DOHH2 (cell line): Measurements from ENCODE around the gene DPP4.

Experiments
- H3F3A ChIP-seq: fragments of 200-600 bp; sonication (generic), shearing (Covaris generic); 2 replicates; pipeline ENCODE4 v1.6.0; 2016; ENCODE audit warnings: antibody characterized with exemption, mild to moderate bottlenecking; ENCODE audit not compliant: control insufficient read depth, insufficient read depth
- H3K27ac ChIP-seq: fragments of 200-600 bp; sonication (generic); 2 replicates; pipeline ENCODE4 v1.5.1; 2014; ENCODE audit warnings: low read depth, mild to moderate bottlenecking, low read length, moderate library complexity
- H3K27me3 ChIP-seq: fragments of 200-600 bp; sonication (generic); 2 replicates; pipeline ENCODE4 v1.6.1; 2014; ENCODE audit warnings: mild to moderate bottlenecking, low read length, mixed read lengths; ENCODE audit not compliant: control insufficient read depth
- H3K36me3 ChIP-seq: fragments of 200-600 bp; sonication (generic); 2 replicates; pipeline ENCODE4 v1.6.1; 2014; ENCODE audit warnings: mild to moderate bottlenecking, low read length, moderate library complexity, mixed read lengths; ENCODE audit not compliant: control insufficient read depth
- H3K4me1 ChIP-seq: fragments of 200-600 bp; sonication (generic); 2 replicates; pipeline ENCODE4 v1.6.1; 2014; ENCODE audit warnings: mild to moderate bottlenecking, low read length, mixed read lengths; ENCODE audit not compliant: control insufficient read depth
- H3K4me2 ChIP-seq: fragments of 200-600 bp; sonication (generic); 2 replicates; pipeline ENCODE4 v1.6.0; 2014; ENCODE audit warnings: mild to moderate bottlenecking, low read length, moderate library complexity
- H3K4me3 ChIP-seq: fragments of 200-600 bp; sonication (generic); 2 replicates; pipeline ENCODE4 v1.5.1; 2014; ENCODE audit warnings: mild to moderate bottlenecking, low read length, mixed read lengths
- H3K79me2 ChIP-seq: fragments of 200-600 bp; sonication (generic); 2 replicates; pipeline ENCODE4 v1.6.1; 2014; ENCODE audit warnings: mild to moderate bottlenecking, low read length, mixed read lengths; ENCODE audit not compliant: control insufficient read depth
- H3K9me2 ChIP-seq: fragments of 200-600 bp; sonication (generic); replicated peaks from 2 replicates; pipeline ENCODE4 v1.6.1; 2014; ENCODE audit warnings: mild to moderate bottlenecking, low read length, mixed read lengths; ENCODE audit not compliant: control insufficient read depth
- H3K9me3 ChIP-seq: fragments of 200-600 bp; sonication (generic); 2 replicates; pipeline ENCODE4 v1.6.1; 2014; ENCODE audit warnings: antibody characterized with exemption, low read length, mixed read lengths; ENCODE audit not compliant: control insufficient read depth, insufficient read depth
- H4K20me1 ChIP-seq: fragments of 200-600 bp; sonication (generic); 2 replicates; pipeline ENCODE4 v1.6.0; 2014; ENCODE audit warnings: low read depth, mild to moderate bottlenecking, antibody characterized with exemption, low read length, moderate library complexity; ENCODE audit not compliant: control insufficient read depth, insufficient read depth
- EZH2phosphoT487 ChIP-seq: fragments of 200-600 bp; sonication (generic); IDR thresholded peaks from 2 replicates; pipeline ENCODE4 v1.6.1; 2017; ENCODE audit warnings: borderline replicate concordance, mild to moderate bottlenecking, antibody characterized with exemption, low read length, moderate library complexity, mixed read lengths
- TF ChIP-seq, protein P1 (sequence below): fragments of 200-600 bp; sonication (generic); IDR thresholded peaks from one replicate; pipeline ENCODE4 v1.5.1; 2014; ENCODE audit warnings: antibody characterized with exemption, mild to moderate bottlenecking, low read depth, low read length; ENCODE audit not compliant: poor library complexity, severe bottlenecking

Gene DPP4

DNA sequence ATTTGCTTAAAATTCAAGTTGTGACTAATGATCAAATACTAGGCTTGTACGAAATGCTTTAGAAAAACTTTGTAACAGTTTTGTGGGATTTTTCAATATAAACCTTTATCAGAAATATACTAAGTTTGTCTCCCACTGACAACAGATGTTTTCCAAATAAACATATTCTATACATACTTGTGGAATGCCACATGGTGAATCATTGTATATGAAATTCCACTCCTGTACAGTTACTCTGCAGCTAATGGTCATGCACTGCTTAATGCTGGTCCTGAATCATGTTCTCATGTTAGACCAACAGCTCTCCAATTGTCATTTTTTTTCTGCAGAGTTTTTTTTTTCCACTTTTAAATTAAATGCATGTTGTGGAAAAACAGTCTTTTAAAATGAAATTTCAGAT is 90.1 kb downstream of the DPP4 start:
- TF ChIP-seq, protein P1, sequence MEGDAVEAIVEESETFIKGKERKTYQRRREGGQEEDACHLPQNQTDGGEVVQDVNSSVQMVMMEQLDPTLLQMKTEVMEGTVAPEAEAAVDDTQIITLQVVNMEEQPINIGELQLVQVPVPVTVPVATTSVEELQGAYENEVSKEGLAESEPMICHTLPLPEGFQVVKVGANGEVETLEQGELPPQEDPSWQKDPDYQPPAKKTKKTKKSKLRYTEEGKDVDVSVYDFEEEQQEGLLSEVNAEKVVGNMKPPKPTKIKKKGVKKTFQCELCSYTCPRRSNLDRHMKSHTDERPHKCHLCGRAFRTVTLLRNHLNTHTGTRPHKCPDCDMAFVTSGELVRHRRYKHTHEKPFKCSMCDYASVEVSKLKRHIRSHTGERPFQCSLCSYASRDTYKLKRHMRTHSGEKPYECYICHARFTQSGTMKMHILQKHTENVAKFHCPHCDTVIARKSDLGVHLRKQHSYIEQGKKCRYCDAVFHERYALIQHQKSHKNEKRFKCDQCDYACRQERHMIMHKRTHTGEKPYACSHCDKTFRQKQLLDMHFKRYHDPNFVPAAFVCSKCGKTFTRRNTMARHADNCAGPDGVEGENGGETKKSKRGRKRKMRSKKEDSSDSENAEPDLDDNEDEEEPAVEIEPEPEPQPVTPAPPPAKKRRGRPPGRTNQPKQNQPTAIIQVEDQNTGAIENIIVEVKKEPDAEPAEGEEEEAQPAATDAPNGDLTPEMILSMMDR, result no peak
- no peak for TF ChIP-seq EZH2phosphoT487
- no peaks in the 10 kb centered on the region for H3K36me3 ChIP-seq
- no peaks in the 10 kb centered on the region for H3F3A ChIP-seq
- H3K27ac ChIP-seq, result no peak overlapping the region
- H3K4me2 ChIP-seq, result no peak overlapping the region
- no peak overlapping the region for H3K4me3 ChIP-seq
- H3K4me1 ChIP-seq, result no peaks in the 10 kb centered on the region
- H3K9me2 ChIP-seq, result no peaks in the 10 kb centered on the region
- no peaks in the 10 kb centered on the region; the same call in none of the 2 replicates for H3K27me3 ChIP-seq
- no peaks in the 10 kb centered on the region for H3K9me3 ChIP-seq
- no peaks in the 10 kb centered on the region for H3K79me2 ChIP-seq
- H4K20me1 ChIP-seq, result no peaks in the 10 kb centered on the region

DNA sequence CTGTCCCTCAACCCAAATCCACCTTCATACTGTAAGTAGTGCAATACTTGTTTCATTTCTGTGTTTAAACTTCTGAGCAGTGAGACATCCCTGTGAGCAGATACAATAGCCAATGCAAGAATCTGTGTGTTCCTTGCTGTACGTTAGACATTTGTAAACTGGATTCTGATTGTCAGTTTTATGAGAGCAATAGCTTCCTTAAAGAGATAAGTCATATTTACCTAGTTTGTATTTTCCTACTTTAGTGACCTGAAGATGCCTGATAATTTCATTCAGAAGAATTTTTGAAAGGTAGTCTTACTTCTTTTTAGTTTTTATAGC is 90.7 kb downstream of the DPP4 start:
- no peaks in the 10 kb centered on the region for H4K20me1 ChIP-seq
- H3K4me3 ChIP-seq, result no peak overlapping the region
- no peaks in the 10 kb centered on the region for H3F3A ChIP-seq
- no peaks in the 10 kb centered on the region for H3K9me3 ChIP-seq
- H3K27me3 ChIP-seq, result no peaks in the 10 kb centered on the region; the same call in none of the 2 replicates
- no peaks in the 10 kb centered on the region for H3K4me1 ChIP-seq
- H3K79me2 ChIP-seq, result no peaks in the 10 kb centered on the region
- H3K36me3 ChIP-seq, result no peaks in the 10 kb centered on the region
- TF ChIP-seq EZH2phosphoT487, result no peak
- TF ChIP-seq, protein P1, result no peak
- no peak overlapping the region for H3K27ac ChIP-seq
- no peaks in the 10 kb centered on the region for H3K9me2 ChIP-seq
- H3K4me2 ChIP-seq, result no peak overlapping the region

- Histone ChIP-seq H3K36me3 (no peaks in the 10 kb centered on the region), H3K4me3 (no peak overlapping the region), H3F3A (no peaks in the 10 kb centered on the region), H3K9me3 (no peaks in the 10 kb centered on the region), H3K27ac (no peak overlapping the region), H3K9me2 (no peaks in the 10 kb centered on the region), H3K79me2 (no peaks in the 10 kb centered on the region), H3K4me2 (no peak overlapping the region), H3K27me3 (no peaks in the 10 kb centered on the region; the same call in none of the 2 replicates), H4K20me1 (no peaks in the 10 kb centered on the region), H3K4me1 (no peaks in the 10 kb centered on the region)
- TF ChIP-seq, protein P1, result no peak
- TF ChIP-seq EZH2phosphoT487, result no peak
Measured at GRCh38 chr2:161982548-161983330, 91.3 kb downstream of the DPP4 start.
